ENCODE results near the gene PSMG1.
"Not testable (repeated sequence)": the region's sequence is repeated elsewhere in the genome, so short reads cannot be mapped to it uniquely, and the experiment has no call there.

Gene PSMG1

GRCh38 chr21:39221282-39221996 is 38.2 kb upstream of the PSMG1 start:
- Histone ChIP-seq H3K36me3 (ENCODE audit: insufficient read depth) (no peaks in the 10 kb centered on the region; the same call in 1 of the 2 replicates), H3K27me3 (ENCODE audit: insufficient read depth, low read depth) (no peaks in the 10 kb centered on the region), H4K20me1 (ENCODE audit: insufficient read depth) (no peaks in the 10 kb centered on the region), H3K79me2 (ENCODE audit: insufficient read depth, low read depth) (no peaks in the 10 kb centered on the region), H2AFZ (ENCODE audit: low read depth) (no peak overlapping the region), H3K27ac (no peak overlapping the region), H3K4me3 (IDR thresholded peaks at IDR 0.05; ENCODE audit: insufficient read depth, low read depth, low read length) (no peak overlapping the region), H3K9ac (no peak overlapping the region), H3K4me1 (ENCODE audit: low read depth, poor library complexity, severe bottlenecking) (no peaks in the 10 kb centered on the region), H3K4me2 (no peak overlapping the region)
- no peak for TF ChIP-seq CTCF (conservative IDR thresholded peaks at IDR 0.05; ENCODE audit: low read depth, low read length)

- not testable (repeated sequence) for H2AFZ ChIP-seq (ENCODE audit: low read depth); H3K27ac ChIP-seq; H3K4me1 ChIP-seq (ENCODE audit: low read depth, poor library complexity, severe bottlenecking); H3K79me2 ChIP-seq (ENCODE audit: insufficient read depth, low read depth); H3K27me3 ChIP-seq (ENCODE audit: insufficient read depth, low read depth); H3K4me3 ChIP-seq (IDR thresholded peaks at IDR 0.05; ENCODE audit: insufficient read depth, low read depth, low read length); H3K36me3 ChIP-seq (ENCODE audit: insufficient read depth); H4K20me1 ChIP-seq (ENCODE audit: insufficient read depth); H3K4me2 ChIP-seq; H3K9ac ChIP-seq
Observed at GRCh38 chr21:39220875-39221274, 37.6 kb upstream of the PSMG1 start.

- Histone ChIP-seq H3K36me3 (ENCODE audit: insufficient read depth) (no peaks in the 10 kb centered on the region; the same call in 1 of the 2 replicates), H3K27me3 (ENCODE audit: insufficient read depth, low read depth) (no peaks in the 10 kb centered on the region), H3K27ac (no peak overlapping the region), H4K20me1 (ENCODE audit: insufficient read depth) (no peaks in the 10 kb centered on the region), H3K4me2 (no peak overlapping the region), H2AFZ (ENCODE audit: low read depth) (no peak overlapping the region), H3K79me2 (ENCODE audit: insufficient read depth, low read depth) (no peaks in the 10 kb centered on the region), H3K4me3 (IDR thresholded peaks at IDR 0.05; ENCODE audit: insufficient read depth, low read depth, low read length) (no peak overlapping the region), H3K4me1 (ENCODE audit: low read depth, poor library complexity, severe bottlenecking) (no peaks in the 10 kb centered on the region), H3K9ac (no peak overlapping the region)
- no peak for TF ChIP-seq CTCF (conservative IDR thresholded peaks at IDR 0.05; ENCODE audit: low read depth, low read length)
Observed at GRCh38 chr21:39220150-39220549, 36.9 kb upstream of the PSMG1 start.

GRCh38 chr21:39218082-39218409 is 34.8 kb upstream of the PSMG1 start:
- TF ChIP-seq CTCF (conservative IDR thresholded peaks at IDR 0.05; ENCODE audit: low read depth, low read length): no peak
- no peak overlapping the region for H3K27ac ChIP-seq
- H3K4me1 ChIP-seq (ENCODE audit: low read depth, poor library complexity, severe bottlenecking): no peaks in the 10 kb centered on the region
- no peaks in the 10 kb centered on the region for H3K79me2 ChIP-seq (ENCODE audit: insufficient read depth, low read depth)
- no peak overlapping the region for H3K9ac ChIP-seq
- H3K4me2 ChIP-seq: no peak overlapping the region
- H3K27me3 ChIP-seq (ENCODE audit: insufficient read depth, low read depth): no peaks in the 10 kb centered on the region
- no peak overlapping the region for H3K4me3 ChIP-seq (IDR thresholded peaks at IDR 0.05; ENCODE audit: insufficient read depth, low read depth, low read length)
- no peak overlapping the region for H2AFZ ChIP-seq (ENCODE audit: low read depth)
- H4K20me1 ChIP-seq (ENCODE audit: insufficient read depth): no peaks in the 10 kb centered on the region
- H3K36me3 ChIP-seq (ENCODE audit: insufficient read depth): no peaks in the 10 kb centered on the region

- no peaks in the 10 kb centered on the region for H3K27me3 ChIP-seq (ENCODE audit: insufficient read depth, low read depth)
Observed at GRCh38 chr21:39217356-39218081, 34.3 kb upstream of the PSMG1 start.

More at GRCh38 chr21:39217356-39218081, 34.3 kb upstream of the PSMG1 start:
- no peak for TF ChIP-seq CTCF (conservative IDR thresholded peaks at IDR 0.05; ENCODE audit: low read depth, low read length)
- Histone ChIP-seq H4K20me1 (ENCODE audit: insufficient read depth) (no peaks in the 10 kb centered on the region), H3K27ac (no peak overlapping the region), H3K4me3 (IDR thresholded peaks at IDR 0.05; ENCODE audit: insufficient read depth, low read depth, low read length) (no peak overlapping the region), H2AFZ (ENCODE audit: low read depth) (no peak overlapping the region), H3K4me1 (ENCODE audit: low read depth, poor library complexity, severe bottlenecking) (no peaks in the 10 kb centered on the region), H3K4me2 (no peak overlapping the region), H3K9ac (no peak overlapping the region), H3K79me2 (ENCODE audit: insufficient read depth, low read depth) (no peaks in the 10 kb centered on the region), H3K36me3 (ENCODE audit: insufficient read depth) (no peaks in the 10 kb centered on the region)

All from KMS-11 (cell line).